ENCODE measurements around the gene TNFAIP2.

GRCh38 chr14:103087343-103087835 lies 35.9 kb upstream of the TNFAIP2 start:
- no peak for TF ChIP-seq EZH2phosphoT487 (IDR thresholded peaks at IDR 0.05; ENCODE audit: insufficient read depth, low read depth)
- no peak for TF ChIP-seq EZH2 (IDR thresholded peaks at IDR 0.05; ENCODE audit: insufficient read depth, poor library complexity, severe bottlenecking)

Data from GM23248 (cell line).